A673 (cell line): Measurements from ENCODE around the gene IARS2. TPM values are rescaled to one million over a fixed set of nuclear protein-coding genes. Genes with fewer than 3 reads are reported as not detected.
"Not testable (repeated sequence)": the region's sequence is repeated elsewhere in the genome, so short reads cannot be mapped to it uniquely, and the experiment has no call there.

Experiments used
- BruUV-seq: library from RNA; stranded (reverse); fragments of 400-500 nt; replicated peaks from 2 replicates; lab custom pipeline; 2021; lab: Mats Ljungman, UMichigan
- CTCF ChIA-PET: fragments of 300-600 bp; sonication (Branson Sonifier 250); formaldehyde crosslinking; loops from one replicate; lab custom pipeline; 2022; ENCODE audit warnings: antibody characterized with exemption; lab: Charles Lee
- POLR2A ChIA-PET: fragments of 300-600 bp; sonication (Branson Sonifier 250); formaldehyde crosslinking; loops from one replicate; lab custom pipeline; 2022; ENCODE audit warnings: antibody characterized with exemption; ENCODE audit not compliant: low non-redundant PET; lab: Charles Lee
- DNase-seq: peaks from one replicate; pipeline ENCODE4 v3.0.0-alpha.2; 2015; ENCODE audit warnings: low spot score
- H3K27ac ChIP-seq: fragments of 200-600 bp; sonication (generic); 2 replicates; pipeline ENCODE4 v1.5.1; 2016; ENCODE audit warnings: mixed run types, low read depth, mild to moderate bottlenecking, mixed read lengths, antibody characterized with exemption, low read length; ENCODE audit not compliant: poor library complexity, severe bottlenecking
- H3K27me3 ChIP-seq: fragments of 200-600 bp; sonication (generic); replicated peaks from 2 replicates; pipeline ENCODE4 v1.6.1; 2017; ENCODE audit warnings: mixed run types, low read depth, mild to moderate bottlenecking, mixed read lengths, antibody characterized with exemption, low read length; ENCODE audit not compliant: insufficient read depth, poor library complexity
- H3K36me3 ChIP-seq: fragments of 200-600 bp; sonication (generic); 2 replicates; pipeline ENCODE4 v1.6.1; 2016; ENCODE audit warnings: mixed run types, mild to moderate bottlenecking, mixed read lengths, antibody characterized with exemption, low read length; ENCODE audit not compliant: insufficient read depth, poor library complexity, severe bottlenecking
- H3K4me1 ChIP-seq: fragments of 200-600 bp; sonication (generic); 2 replicates; pipeline ENCODE4 v1.6.1; 2017; ENCODE audit warnings: mixed run types, mild to moderate bottlenecking, mixed read lengths, antibody characterized with exemption, low read length; ENCODE audit not compliant: insufficient read depth, poor library complexity, severe bottlenecking
- H3K4me3 ChIP-seq: fragments of 200-600 bp; sonication (generic); 2 replicates; pipeline ENCODE4 v1.5.1; 2016; ENCODE audit warnings: low read depth, mixed run types, mild to moderate bottlenecking, mixed read lengths, low read length; ENCODE audit not compliant: poor library complexity, severe bottlenecking
- H3K9me3 ChIP-seq: fragments of 200-600 bp; sonication (generic); 2 replicates; pipeline ENCODE4 v1.6.1; 2016; ENCODE audit warnings: mixed run types, low read depth, mild to moderate bottlenecking, mixed read lengths, antibody characterized with exemption, low read length; ENCODE audit not compliant: poor library complexity, severe bottlenecking
- EZH2 ChIP-seq: fragments of 200-600 bp; sonication (generic); IDR thresholded peaks from 2 replicates; pipeline ENCODE4 v1.6.1; 2017; ENCODE audit warnings: borderline replicate concordance, low read depth, mild to moderate bottlenecking, mixed read lengths, antibody characterized with exemption, low read length; ENCODE audit not compliant: poor library complexity, severe bottlenecking
- intact Hi-C: fragments of 100-400 bp; cut with micrococcal nuclease; formaldehyde crosslinking; loops from one replicate; pipeline ENCODE4 v1.10.0; 2022; ENCODE audit not compliant: unreplicated experiment
- total RNA-seq: library from RNA; stranded (reverse); gene quantifications from 2 replicates; pipeline ENCODE4 v1.2.3, GENCODE V29; 2021
- TF ChIP-seq, protein P1 (sequence below): fragments of 300-800, 200-600 bp; sonication (generic); conservative IDR thresholded peaks from 2 replicates; pipeline ENCODE4 v1.5.1; 2017; ENCODE audit warnings: low read depth, mild to moderate bottlenecking, antibody characterized with exemption, low read length, moderate library complexity, mixed read lengths

The IARS2 gene
- total RNA-seq, 1 experiment from 2014 or later: 80.5 TPM

DNA sequence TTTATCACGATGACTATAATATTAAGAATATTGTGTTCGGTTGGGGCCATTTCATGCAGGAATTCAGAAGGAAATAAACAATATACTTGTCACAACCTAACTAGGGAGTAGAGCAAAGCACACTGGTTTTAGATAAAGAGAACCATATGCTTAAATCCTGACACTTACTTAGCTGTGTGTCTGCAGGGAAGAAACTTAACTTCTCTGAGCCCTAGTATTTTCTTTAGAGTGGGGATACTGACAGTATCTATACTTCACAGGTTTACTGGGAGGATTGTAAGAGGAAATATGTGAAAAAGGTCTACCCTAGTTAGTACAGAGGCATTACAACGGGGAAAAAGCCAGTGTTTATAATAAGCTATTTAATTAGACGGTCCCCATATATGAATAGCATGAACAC is 72.9 kb downstream of the IARS2 start:
- no TSS peak for BruUV-seq
- DNase-seq: no peak
- H3K4me3 ChIP-seq: no peak overlapping the region
- no peaks in the 10 kb centered on the region for H3K27me3 ChIP-seq
- no peak overlapping the region for H3K27ac ChIP-seq
- no peak for TF ChIP-seq EZH2
- TF ChIP-seq, protein P1, sequence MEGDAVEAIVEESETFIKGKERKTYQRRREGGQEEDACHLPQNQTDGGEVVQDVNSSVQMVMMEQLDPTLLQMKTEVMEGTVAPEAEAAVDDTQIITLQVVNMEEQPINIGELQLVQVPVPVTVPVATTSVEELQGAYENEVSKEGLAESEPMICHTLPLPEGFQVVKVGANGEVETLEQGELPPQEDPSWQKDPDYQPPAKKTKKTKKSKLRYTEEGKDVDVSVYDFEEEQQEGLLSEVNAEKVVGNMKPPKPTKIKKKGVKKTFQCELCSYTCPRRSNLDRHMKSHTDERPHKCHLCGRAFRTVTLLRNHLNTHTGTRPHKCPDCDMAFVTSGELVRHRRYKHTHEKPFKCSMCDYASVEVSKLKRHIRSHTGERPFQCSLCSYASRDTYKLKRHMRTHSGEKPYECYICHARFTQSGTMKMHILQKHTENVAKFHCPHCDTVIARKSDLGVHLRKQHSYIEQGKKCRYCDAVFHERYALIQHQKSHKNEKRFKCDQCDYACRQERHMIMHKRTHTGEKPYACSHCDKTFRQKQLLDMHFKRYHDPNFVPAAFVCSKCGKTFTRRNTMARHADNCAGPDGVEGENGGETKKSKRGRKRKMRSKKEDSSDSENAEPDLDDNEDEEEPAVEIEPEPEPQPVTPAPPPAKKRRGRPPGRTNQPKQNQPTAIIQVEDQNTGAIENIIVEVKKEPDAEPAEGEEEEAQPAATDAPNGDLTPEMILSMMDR: no peak
- intact Hi-C loops: no loop called here
- no peaks in the 10 kb centered on the region for H3K4me1 ChIP-seq
- ChIA-PET POLR2A (no interaction called here), CTCF (no interaction called here)
- no peaks in the 10 kb centered on the region for H3K9me3 ChIP-seq
- H3K36me3 ChIP-seq: peaks cover 22% of the 10 kb centered on the region

DNA sequence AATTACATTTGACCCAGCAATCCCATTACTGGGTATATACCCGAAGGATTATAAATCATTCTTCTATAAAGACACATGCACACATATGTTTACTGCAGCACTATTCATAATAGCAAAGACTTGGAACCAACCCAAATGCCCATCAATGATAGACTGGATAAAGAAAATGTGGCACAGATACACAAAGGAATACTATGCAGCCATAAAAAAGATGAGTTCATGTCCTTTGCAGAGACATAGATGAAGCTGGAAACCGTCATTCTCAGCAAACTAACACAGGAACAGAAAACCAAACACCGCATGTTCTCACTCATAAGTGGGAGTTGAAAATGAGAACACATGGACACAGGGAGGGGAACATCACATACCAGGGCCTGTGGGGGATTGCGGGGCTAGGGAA is 76.0 kb downstream of the IARS2 start:
- H3K27ac ChIP-seq, POLR2A ChIA-PET, H3K27me3 ChIP-seq, H3K4me3 ChIP-seq, H3K9me3 ChIP-seq, BruUV-seq, intact Hi-C loops, CTCF ChIA-PET, DNase-seq, H3K4me1 ChIP-seq: not testable (repeated sequence)
- peaks cover 30% of the 10 kb centered on the region for H3K36me3 ChIP-seq

DNA sequence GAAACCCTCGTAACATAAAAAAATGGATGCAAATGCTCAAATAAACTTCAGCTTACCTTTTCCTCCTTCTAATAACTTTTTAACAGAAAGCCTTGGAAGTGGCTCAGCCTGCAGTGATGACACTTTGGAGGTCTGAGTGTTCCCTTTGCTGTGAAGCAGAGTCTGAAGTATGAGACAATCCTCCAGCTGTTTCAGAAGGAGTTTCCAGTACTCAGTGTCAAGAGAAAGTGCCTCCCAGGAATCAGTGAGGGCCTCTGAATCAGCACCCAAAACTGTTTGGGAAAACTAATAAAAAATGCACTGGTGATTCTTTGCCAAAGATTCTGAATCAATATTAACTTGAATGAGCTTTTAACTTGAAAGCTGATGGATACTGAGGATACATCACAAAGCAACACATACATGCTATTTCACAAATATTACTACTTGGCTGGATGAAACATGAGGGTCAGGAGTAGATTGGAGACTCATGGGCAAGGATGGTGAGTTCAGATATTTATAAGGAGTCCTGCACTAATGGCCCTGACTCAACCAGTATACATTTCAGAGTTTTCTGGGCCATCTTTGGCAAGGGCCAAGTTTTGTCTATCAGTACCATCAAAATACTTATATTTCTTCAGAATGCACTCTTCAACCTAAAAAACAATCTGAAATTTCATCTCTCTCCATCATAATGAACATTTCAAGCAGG is 77.0 kb downstream of the IARS2 start:
- Histone ChIP-seq H3K4me1 (no peaks in the 10 kb centered on the region), H3K27me3 (no peaks in the 10 kb centered on the region), H3K4me3 (no peak overlapping the region), H3K36me3 (peaks cover 30% of the 10 kb centered on the region), H3K27ac (no peak overlapping the region), H3K9me3 (no peaks in the 10 kb centered on the region)
- intact Hi-C loops: no loop called here
- TF ChIP-seq EZH2: no peak
- TF ChIP-seq, protein P1: no peak
- no TSS peak for BruUV-seq
- ChIA-PET POLR2A (no interaction called here), CTCF (no interaction called here)
- no peak for DNase-seq

DNA sequence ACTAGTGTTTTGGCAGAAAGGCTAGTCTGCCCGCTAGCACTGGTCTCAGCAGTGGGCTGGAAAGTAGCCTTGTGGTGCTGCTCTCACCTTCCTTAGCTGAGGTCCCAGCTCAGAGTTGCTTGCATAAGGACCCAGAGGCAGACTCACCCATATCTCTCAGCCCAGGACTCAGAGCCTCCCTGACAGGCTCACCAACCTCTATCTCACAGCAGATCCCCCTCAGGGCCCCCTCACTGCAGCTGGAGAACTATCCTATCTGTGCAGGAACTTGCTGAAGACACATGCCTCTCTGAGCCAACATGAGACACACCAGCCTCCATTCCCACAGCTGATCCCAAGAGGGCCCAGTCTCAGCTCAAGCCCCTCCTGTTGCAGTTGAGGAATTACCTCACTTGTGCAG is 82.6 kb downstream of the IARS2 start:
- POLR2A ChIA-PET: no interaction called here
- TF ChIP-seq, protein P1: no peak
- no peak for TF ChIP-seq EZH2

More for the DNA sequence above, 82.6 kb downstream of the IARS2 start:
- Histone ChIP-seq H3K9me3 (no peaks in the 10 kb centered on the region), H3K36me3 (peaks cover 11% of the 10 kb centered on the region), H3K4me1 (no peaks in the 10 kb centered on the region), H3K27me3 (no peaks in the 10 kb centered on the region), H3K27ac (no peak overlapping the region), H3K4me3 (no peak overlapping the region)
- CTCF ChIA-PET: no interaction called here
- DNase-seq: no peak
- BruUV-seq: no TSS peak
- intact Hi-C loops: no loop called here
